Cerebellar cortex (tissue), 1 donor: Measurements from ENCODE around the gene LASP1.
A peak's percentile ranks its signal among the peaks of the same experiment; 100 is the strongest.
"Not testable (repeated sequence)": the region's sequence is repeated elsewhere in the genome, so short reads cannot be mapped to it uniquely, and the experiment has no call there.

ENCODE experiments used
- DNase-seq: peaks from one replicate; pipeline ENCODE4 v3.0.0-alpha.2; 2015; ENCODE audit warnings: low spot score

The LASP1 gene

GRCh38 chr17:38907930-38908675 lies 38.2 kb downstream of the LASP1 start:
- no peak for DNase-seq

GRCh38 chr17:38908676-38909181 lies 38.9 kb downstream of the LASP1 start:
- no peak for DNase-seq

DNA sequence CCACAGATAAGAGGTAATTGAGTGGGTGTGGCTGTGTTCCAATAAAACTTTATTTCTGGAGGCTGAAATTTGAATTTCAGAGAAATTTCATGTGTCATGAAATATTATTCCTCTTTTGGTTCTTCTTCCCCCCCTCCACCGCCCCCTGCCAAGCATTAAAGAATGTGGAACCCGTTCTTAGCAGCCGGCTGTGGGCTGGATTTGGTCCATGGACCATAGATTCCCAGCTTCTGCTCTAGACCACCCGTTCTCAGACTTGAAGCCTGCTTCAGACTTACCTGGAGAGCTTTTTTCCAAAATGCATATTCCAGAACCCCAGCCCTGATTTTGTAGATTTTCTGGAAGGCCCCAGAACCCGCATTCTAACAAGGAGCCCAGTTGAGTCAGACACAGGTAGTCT lies 40.5 kb downstream of the LASP1 start:
- no peak for DNase-seq

DNA sequence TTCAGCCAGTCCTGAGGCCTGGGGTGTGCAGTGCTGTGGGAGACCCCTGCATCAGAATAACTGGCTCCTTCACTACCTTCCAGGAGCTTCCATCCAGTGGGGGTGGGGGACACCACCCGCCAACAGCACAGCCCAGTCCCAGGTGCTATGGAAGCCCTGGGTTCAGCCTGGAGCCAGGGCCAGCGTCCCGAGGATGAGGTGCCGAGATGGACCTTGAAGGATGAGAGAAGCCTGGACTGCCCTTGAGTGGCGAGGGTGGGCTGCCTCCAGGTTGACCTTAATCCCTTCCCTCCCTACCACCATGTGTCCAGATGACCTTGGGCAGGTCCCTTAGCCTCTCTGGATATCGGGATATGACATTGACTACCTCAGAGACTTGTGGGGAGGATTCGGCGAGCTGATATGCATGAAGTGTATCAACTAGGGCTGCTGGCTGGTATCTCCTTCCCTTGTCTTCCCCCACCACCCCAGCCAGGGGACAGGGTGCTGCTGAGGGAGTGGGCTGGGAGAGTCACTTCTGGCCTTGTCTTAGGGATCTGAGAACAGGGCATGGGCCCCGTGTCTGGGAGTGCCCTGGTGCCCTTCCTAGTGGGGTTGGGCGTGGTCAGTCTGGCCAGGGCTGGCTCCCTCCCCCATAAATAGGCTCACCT lies 41.3 kb downstream of the LASP1 start:
- no peak for DNase-seq

DNA sequence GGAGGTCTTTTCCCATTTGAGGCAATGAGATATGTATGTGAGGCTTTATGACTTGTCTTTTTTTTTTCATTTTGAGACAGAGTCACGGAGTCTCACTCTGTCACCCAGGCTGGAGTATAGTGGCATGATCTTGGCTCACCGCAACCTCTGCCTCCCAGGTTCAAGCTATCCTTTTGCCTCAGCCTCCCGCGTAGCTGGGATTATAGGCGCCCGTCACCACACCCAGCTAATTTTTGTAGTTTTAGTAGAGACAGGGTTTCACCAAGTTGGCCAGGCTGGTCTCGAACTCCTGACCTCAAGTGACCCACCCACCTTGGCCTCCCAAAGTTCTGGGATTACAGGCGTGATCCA lies 41.8 kb downstream of the LASP1 start:
- not testable (repeated sequence) for DNase-seq

GRCh38 chr17:38912221-38912813 lies 42.5 kb downstream of the LASP1 start:
- peak; percentile 63 for DNase-seq

DNA sequence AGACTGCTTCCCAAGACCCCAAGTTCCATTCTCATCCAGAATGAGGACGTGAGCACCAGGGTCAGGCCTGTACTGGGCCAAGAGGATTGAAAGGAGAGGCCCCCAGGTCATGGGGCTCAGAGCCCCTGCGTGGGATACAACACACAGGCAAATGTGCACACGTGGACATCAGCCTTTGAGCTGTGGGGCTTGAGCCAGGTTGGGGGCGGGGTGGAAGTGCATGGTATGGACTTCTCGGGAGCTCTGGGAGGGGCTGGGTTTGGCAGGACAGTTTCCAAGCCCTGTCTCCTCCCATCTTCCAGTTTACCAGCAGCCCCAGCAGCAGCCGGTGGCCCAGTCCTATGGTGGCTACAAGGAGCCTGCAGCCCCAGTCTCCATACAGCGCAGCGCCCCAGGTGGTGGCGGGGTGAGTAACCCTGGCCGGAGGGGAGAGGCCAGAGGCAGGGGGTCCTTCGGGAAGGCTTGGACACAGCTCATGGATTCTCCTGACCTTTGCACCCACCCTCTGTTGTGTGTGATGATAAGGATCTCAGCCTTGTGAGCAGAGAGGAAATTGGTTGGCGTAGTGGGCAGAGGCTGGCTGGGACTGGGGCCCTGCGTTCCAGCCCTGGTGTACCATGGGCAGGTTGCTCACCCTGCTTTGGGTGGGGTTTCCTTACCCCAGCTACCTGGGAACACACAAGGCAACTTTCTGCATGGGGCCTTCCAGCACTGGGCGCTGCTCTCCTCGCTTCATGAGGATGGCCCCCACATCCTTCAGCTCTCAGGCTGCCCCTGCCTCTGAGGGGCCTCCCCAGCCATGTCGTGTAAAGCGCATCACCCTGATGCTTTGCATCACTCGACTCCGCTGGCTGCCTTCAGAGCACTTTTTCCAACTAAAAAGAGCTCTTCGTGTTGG lies 45.1 kb downstream of the LASP1 start:
- DNase-seq: peak; percentile 28

DNA sequence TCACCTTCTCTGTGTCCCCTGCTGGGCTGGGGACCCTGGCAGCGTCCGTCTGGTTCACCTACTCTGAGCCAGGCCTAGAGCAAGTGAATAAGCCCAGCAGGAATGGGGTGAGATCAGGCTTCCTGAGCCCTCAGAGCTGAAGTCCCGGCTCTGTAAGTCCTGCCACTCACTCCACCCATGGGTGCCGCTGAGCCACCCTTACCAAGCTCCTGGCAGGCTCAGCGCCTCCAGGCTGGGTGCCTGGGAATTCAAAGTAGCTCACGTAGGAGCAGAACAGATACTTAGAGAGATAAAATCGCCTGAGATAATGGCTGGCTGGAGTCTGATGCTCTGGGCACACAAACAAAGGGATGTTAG lies 45.8 kb downstream of the LASP1 start:
- DNase-seq: no peak

DNA sequence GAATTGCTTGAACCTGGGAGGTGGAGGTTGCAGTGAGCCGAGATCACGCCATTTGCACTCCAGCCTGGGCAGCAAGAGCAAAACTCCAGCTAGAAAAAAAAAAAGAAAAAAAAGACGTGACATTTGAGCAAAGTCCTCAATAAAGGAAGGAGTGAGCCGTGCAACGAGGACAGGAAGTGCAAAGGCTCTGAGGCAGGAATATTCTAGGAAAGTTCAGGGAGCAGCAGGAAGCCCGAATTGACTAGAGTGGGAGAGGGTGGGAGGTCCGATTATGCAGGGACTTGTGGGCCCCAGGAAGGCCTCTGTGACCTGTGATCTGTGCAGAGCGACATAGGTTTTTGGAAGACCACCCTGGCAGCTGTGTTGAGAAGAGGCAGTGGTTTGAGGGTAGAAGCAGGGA lies 46.9 kb downstream of the LASP1 start:
- no peak for DNase-seq

- peak; percentile 34 for DNase-seq
Observed at GRCh38 chr17:38917259-38917658, 47.4 kb downstream of the LASP1 start.

DNA sequence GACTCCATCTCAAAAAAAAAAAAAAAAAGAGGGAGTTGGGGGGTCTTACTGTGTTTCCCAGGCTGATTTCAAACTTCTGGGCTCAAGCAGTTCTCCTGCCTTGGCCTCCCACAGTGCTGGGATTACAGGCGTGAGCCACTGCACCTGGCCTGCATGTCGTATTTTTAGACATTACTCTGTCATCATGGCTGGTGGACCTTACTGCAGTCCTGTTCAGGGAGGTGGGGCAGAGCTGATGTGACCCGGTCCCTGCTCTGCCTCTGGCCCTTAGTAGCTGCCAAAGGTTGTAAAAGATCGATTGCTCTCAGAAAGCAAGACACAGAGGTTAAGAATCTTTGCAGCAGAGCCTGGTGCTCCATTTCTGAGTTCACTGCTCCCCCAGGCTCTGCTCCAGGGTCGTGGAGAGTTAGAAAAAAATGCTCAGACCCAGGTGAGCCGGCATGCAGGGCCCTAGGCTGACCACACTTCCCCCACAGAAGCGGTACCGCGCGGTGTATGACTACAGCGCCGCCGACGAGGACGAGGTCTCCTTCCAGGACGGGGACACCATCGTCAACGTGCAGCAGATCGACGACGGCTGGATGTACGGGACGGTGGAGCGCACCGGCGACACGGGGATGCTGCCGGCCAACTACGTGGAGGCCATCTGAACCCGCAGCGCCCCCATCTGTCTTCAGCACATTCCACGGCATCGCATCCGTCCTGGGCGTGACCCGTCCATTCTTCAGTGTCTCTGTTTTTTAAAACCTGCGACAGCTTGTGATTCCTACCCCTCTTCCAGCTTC lies 48.5 kb downstream of the LASP1 start:
- no peak for DNase-seq

GRCh38 chr17:38918916-38919315 lies 49.1 kb downstream of the LASP1 start:
- no peak for DNase-seq

GRCh38 chr17:38919316-38920078 lies 49.6 kb downstream of the LASP1 start:
- no peak for DNase-seq

GRCh38 chr17:38920374-38921291 lies 50.8 kb downstream of the LASP1 start:
- DNase-seq: no peak

- no peak for DNase-seq
Observed at GRCh38 chr17:38921756-38922411, 52.0 kb downstream of the LASP1 start.

DNA sequence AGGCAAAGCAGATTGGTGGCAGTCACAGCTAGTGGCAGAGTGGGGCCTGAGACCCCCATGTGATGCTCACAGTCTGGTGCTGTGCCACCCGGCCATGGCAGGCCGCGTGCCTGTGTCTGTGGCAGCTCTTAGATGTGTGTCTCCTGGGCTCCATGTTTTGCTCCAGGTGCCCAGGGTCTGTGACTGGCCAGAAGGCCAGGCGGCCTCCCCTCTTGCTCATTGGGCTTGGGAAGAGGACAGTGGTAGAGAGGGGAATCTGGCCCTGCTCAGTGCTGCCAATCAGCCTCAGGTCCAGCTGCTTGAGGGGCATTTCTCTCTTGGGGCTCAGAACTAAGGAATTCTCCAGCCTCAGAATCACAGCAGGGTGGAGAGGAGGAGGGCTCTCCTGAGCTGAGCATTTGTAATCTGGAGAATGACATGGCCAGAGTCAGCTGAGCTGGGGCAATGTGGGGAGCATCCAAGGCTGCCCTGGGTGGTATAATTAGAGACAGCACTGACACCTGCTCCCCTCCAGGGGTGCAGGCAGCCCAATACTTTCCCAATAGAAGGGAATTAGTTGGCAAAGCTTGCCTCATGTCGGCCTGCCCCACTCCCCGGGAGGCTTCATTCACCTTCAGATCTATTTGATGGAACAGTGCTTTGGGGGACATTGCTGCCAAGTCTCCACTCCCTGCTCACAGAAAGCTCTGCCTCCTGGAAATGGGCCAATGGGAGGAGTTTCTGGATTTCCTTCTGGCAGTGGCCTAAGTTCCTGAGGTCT lies 52.9 kb downstream of the LASP1 start:
- DNase-seq: peak; percentile 87

- DNase-seq: peak; percentile 94
Observed at GRCh38 chr17:38925263-38925995, 55.6 kb downstream of the LASP1 start, which contains the start of gene LASP1NB. TSS of gene LASP1NB (plus strand) at chr17:38925614.
